Neural progenitor cell (in vitro differentiated cells): ENCODE measurements around the gene NCOA3. TPM values are rescaled to one million over a fixed set of nuclear protein-coding genes. Genes with fewer than 3 reads are reported as not detected.
A peak's percentile ranks its signal among the peaks of the same experiment; 100 is the strongest.

Experiments
- DNase-seq: peaks from one replicate; pipeline ENCODE4 v3.0.0-alpha.2; 2016; ENCODE audit warnings: low spot score
- H2AFZ ChIP-seq: fragments of 200-600 bp; sonication (generic); replicated peaks from 2 replicates; pipeline ENCODE4 v1.6.1; 2016; ENCODE audit warnings: antibody characterized with exemption
- H3F3A ChIP-seq: fragments of 200-600 bp; sonication (generic); 2 replicates; pipeline ENCODE4 v1.6.1; 2016; ENCODE audit warnings: antibody characterized with exemption, low read depth
- H3K27ac ChIP-seq: fragments of 200-600 bp; sonication (generic); 2 replicates; pipeline ENCODE4 v1.5.1; 2016; ENCODE audit warnings: mild to moderate bottlenecking
- H3K27me3 ChIP-seq: fragments of 200-600 bp; sonication (generic); 2 replicates; pipeline ENCODE4 v1.6.1; 2016; ENCODE audit warnings: mild to moderate bottlenecking, moderate library complexity
- H3K36me3 ChIP-seq: fragments of 200-600 bp; sonication (generic); 2 replicates; pipeline ENCODE4 v1.5.1; 2016
- H3K4me1 ChIP-seq: fragments of 200-600 bp; sonication (generic); 2 replicates; pipeline ENCODE4 v1.6.1; 2016; ENCODE audit warnings: mixed run types
- H3K4me2 ChIP-seq: fragments of 200-600 bp; sonication (generic); 2 replicates; pipeline ENCODE4 v1.6.1; 2016
- H3K4me3 ChIP-seq: fragments of 200-600 bp; sonication (generic); 2 replicates; pipeline ENCODE4 v1.5.1; 2016
- H3K79me2 ChIP-seq: fragments of 200-600 bp; sonication (generic); 2 replicates; pipeline ENCODE4 v1.6.1; 2016; ENCODE audit warnings: low read depth
- H3K9ac ChIP-seq: fragments of 200-600 bp; sonication (generic); 2 replicates; pipeline ENCODE4 v1.6.1; 2016
- H3K9me3 ChIP-seq: fragments of 200-600 bp; sonication (generic); 2 replicates; pipeline ENCODE4 v1.5.1; 2016; ENCODE audit warnings: low read depth
- H4K20me1 ChIP-seq: fragments of 200-600 bp; sonication (generic); 2 replicates; pipeline ENCODE4 v1.6.1; 2016; ENCODE audit warnings: low read depth
- H3K27ac Mint-ChIP-seq: 3 replicates; pipeline ENCODE4 v1.8.0; 2021; ENCODE audit warnings: mixed read lengths
- H3K27me3 Mint-ChIP-seq: 2 replicates; pipeline ENCODE4 v1.8.0; 2022; ENCODE audit warnings: low read depth, mild to moderate bottlenecking, inconsistent platforms, moderate library complexity, mixed read lengths; ENCODE audit not compliant: insufficient read depth
- H3K36me3 Mint-ChIP-seq: 3 replicates; pipeline ENCODE4 v1.8.0; 2021; ENCODE audit warnings: mixed read lengths
- H3K4me1 Mint-ChIP-seq: 3 replicates; pipeline ENCODE4 v1.8.0; 2021; ENCODE audit warnings: mixed read lengths
- H3K4me3 Mint-ChIP-seq: 3 replicates; pipeline ENCODE4 v1.8.0; 2021; ENCODE audit warnings: mild to moderate bottlenecking, moderate library complexity, mixed read lengths
- H3K9me3 Mint-ChIP-seq: 3 replicates; pipeline ENCODE4 v1.8.0; 2020; ENCODE audit warnings: mixed read lengths
- EZH2 ChIP-seq: fragments of 200-600 bp; sonication (generic); IDR thresholded peaks from 2 replicates; pipeline ENCODE4 v1.6.1; 2017; ENCODE audit warnings: antibody characterized with exemption, mild to moderate bottlenecking, moderate library complexity
- EZH2phosphoT487 ChIP-seq: fragments of 200-600 bp; sonication (generic); IDR thresholded peaks from 2 replicates; pipeline ENCODE4 v1.6.1; 2017; ENCODE audit warnings: antibody characterized with exemption
- total RNA-seq: library from RNA; depleted of rRNA; stranded (reverse); fragments of >200 nt; gene quantifications from 2 replicates; pipeline ENCODE4 v1.2.3, GENCODE V29; 2015; ENCODE audit warnings: low replicate concordance
- TF ChIP-seq, protein P1 (sequence below): fragments of 200-600 bp; sonication (generic); IDR thresholded peaks from 2 replicates; pipeline ENCODE4 v1.5.1; 2017; ENCODE audit warnings: antibody characterized with exemption, mild to moderate bottlenecking

The NCOA3 gene
- total RNA-seq, 1 donor from 2014 or later = 64.5 TPM

DNA sequence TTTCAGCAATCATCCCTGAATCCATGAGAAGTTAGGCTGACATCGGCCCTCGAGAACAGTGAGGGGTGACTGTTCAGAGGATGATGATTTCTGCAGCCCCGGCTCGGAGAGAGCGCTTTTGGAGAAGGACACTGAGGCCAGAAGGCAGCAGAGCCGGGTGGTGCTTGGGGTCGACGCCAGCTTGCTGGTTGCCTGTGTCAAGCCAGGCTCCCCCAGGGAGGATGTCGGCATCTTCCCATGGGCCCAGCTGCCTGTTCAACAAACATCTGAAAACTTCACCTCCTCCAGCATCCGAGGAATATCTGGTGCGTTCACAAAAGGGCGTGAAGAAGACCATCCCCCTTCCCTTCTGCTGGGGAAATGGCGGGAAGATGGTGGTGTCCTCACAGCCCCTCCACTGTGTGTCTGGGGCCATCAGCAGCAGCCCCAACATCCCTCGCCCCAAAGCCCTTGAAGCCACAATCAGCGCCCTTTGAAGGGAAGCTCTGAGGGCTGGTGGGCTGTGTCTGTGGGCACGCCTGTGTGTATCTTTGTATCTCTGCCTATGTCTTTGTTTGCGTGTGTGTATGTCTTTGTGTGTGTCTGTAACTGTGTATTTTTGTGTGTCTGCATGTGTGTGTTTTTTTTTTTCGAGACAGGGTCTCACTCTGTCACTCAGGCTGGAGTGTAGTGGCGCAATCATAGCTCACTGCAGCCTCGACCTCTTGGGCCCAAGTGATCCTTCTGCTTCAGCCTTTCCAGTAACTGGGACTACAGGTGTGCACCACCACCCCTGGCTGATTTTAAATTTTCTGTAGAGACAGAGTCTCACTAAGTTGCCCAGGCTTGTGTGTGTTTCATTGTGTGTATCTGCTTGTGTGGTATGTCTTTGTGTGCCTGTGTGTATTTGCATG is 185.7 kb downstream of the NCOA3 start:
- H3K36me3 Mint-ChIP-seq = no peaks in the 10 kb centered on the region
- H3K4me3 Mint-ChIP-seq = no peak overlapping the region
- H3K36me3 ChIP-seq = peaks cover 3% of the 10 kb centered on the region
- no peak overlapping the region for H3K9ac ChIP-seq
- no peaks in the 10 kb centered on the region for H3F3A ChIP-seq
- no peak overlapping the region for H3K4me3 ChIP-seq
- no peak for TF ChIP-seq EZH2
- TF ChIP-seq, protein P1, sequence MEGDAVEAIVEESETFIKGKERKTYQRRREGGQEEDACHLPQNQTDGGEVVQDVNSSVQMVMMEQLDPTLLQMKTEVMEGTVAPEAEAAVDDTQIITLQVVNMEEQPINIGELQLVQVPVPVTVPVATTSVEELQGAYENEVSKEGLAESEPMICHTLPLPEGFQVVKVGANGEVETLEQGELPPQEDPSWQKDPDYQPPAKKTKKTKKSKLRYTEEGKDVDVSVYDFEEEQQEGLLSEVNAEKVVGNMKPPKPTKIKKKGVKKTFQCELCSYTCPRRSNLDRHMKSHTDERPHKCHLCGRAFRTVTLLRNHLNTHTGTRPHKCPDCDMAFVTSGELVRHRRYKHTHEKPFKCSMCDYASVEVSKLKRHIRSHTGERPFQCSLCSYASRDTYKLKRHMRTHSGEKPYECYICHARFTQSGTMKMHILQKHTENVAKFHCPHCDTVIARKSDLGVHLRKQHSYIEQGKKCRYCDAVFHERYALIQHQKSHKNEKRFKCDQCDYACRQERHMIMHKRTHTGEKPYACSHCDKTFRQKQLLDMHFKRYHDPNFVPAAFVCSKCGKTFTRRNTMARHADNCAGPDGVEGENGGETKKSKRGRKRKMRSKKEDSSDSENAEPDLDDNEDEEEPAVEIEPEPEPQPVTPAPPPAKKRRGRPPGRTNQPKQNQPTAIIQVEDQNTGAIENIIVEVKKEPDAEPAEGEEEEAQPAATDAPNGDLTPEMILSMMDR = no peak
- TF ChIP-seq EZH2phosphoT487 = no peak
- peaks cover 13% of the 10 kb centered on the region for H3K27me3 Mint-ChIP-seq
- H3K27ac Mint-ChIP-seq = peak overlapping the region; percentile 12
- no peaks in the 10 kb centered on the region for H3K27me3 ChIP-seq
- H3K79me2 ChIP-seq = no peaks in the 10 kb centered on the region
- H3K9me3 Mint-ChIP-seq = no peaks in the 10 kb centered on the region
- H3K27ac ChIP-seq = no peak overlapping the region
- no peaks in the 10 kb centered on the region for H4K20me1 ChIP-seq
- no peak for DNase-seq
- no peak overlapping the region for H2AFZ ChIP-seq
- no peaks in the 10 kb centered on the region for H3K4me1 ChIP-seq
- H3K4me1 Mint-ChIP-seq = peaks cover 31% of the 10 kb centered on the region
- no peak overlapping the region for H3K4me2 ChIP-seq
- H3K9me3 ChIP-seq = peaks cover 16% of the 10 kb centered on the region

DNA sequence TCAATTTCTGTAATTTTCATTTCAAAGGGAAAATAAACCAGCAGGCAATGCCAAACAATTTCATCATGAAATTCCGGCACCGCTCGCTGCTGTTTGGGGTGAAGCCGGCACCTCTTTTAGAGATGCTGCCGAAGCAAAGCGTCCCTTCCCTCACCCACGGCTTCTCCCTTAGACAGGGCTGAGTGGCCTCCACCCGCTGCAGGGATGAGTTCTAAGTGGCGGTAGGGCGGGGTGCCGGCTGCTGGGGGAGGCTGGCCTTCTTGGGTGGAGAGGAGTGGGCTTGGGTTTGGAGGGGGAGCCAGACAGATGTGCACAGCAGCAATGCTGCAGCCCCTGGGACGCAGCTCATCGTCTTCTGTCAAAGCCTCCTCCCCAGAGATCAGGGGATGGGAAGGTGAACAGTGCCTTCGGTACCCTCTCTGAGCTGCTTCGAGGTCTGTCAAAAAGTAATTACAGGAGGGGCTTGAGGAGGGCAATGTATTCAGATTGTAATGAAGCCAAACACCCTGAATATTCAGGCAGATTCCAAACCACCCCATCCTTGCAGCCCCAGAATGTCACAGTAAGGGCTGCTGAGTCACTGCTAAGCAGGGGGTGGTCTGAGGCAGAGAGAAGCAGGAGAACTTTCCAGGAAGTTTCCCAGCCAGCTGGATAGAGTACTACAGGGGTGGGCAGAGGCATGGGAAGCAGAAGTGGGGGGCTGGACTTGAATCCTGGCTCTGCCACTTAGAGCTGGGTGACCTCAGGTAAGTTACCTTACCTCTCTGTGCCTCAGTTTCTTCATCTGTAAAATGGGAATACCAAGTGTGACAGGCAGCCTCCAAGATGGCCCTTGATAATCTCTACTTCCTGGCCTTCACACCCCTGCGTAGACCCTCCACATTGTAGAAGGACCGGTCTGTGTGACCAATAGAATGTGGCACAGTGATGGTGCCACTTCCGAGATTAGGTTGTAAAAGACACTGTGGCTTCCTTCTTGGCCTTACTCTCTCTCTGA is 187.0 kb downstream of the NCOA3 start:
- Mint-ChIP-seq H3K4me3 (no peak overlapping the region), H3K9me3 (no peaks in the 10 kb centered on the region), H3K27ac (no peak overlapping the region), H3K36me3 (no peaks in the 10 kb centered on the region), H3K4me1 (peaks cover 31% of the 10 kb centered on the region), H3K27me3 (peaks cover 13% of the 10 kb centered on the region)
- TF ChIP-seq, protein P1 = no peak
- TF ChIP-seq EZH2 = no peak
- TF ChIP-seq EZH2phosphoT487 = no peak
- H2AFZ ChIP-seq = no peak overlapping the region
- no peaks in the 10 kb centered on the region for H4K20me1 ChIP-seq
- H3K79me2 ChIP-seq = no peaks in the 10 kb centered on the region
- no peaks in the 10 kb centered on the region for H3K4me1 ChIP-seq
- H3K27ac ChIP-seq = no peak overlapping the region
- no peaks in the 10 kb centered on the region for H3K27me3 ChIP-seq
- no peak overlapping the region for H3K9ac ChIP-seq
- peaks cover 3% of the 10 kb centered on the region for H3K36me3 ChIP-seq
- H3K4me2 ChIP-seq = no peak overlapping the region
- no peaks in the 10 kb centered on the region for H3F3A ChIP-seq
- no peak for DNase-seq
- no peak overlapping the region for H3K4me3 ChIP-seq
- H3K9me3 ChIP-seq = peaks cover 19% of the 10 kb centered on the region

DNA sequence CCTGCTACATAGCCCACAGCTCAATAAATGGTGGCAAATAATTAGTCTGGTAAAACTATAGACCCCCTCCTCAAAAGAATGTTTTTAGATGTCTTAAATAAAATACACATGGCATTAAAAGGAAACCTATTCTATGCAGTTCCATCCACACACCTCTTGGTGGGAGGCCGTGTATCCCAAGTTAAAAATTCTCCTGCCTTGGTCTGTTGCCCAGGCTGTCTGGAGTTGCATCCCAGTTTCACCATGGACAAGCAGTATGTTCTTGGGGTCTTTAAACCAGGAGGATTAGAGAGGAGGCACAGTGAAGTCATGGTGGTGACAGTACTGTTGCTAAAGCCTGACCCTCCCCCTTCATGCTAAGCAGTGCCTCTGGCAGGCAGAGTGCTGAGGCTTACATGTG is 188.0 kb downstream of the NCOA3 start:
- no peak overlapping the region for H3K27ac Mint-ChIP-seq
- no peaks in the 10 kb centered on the region for H4K20me1 ChIP-seq
- H2AFZ ChIP-seq = no peak overlapping the region
- H3K4me2 ChIP-seq = no peak overlapping the region
- H3K27me3 ChIP-seq = no peaks in the 10 kb centered on the region
- DNase-seq = no peak
- no peaks in the 10 kb centered on the region for H3K79me2 ChIP-seq
- H3K27me3 Mint-ChIP-seq = peaks cover 13% of the 10 kb centered on the region
- H3K4me3 Mint-ChIP-seq = no peak overlapping the region
- peaks cover 19% of the 10 kb centered on the region for H3K9me3 ChIP-seq
- H3K9ac ChIP-seq = no peak overlapping the region
- peaks cover 3% of the 10 kb centered on the region for H3K36me3 ChIP-seq
- no peaks in the 10 kb centered on the region for H3F3A ChIP-seq
- H3K36me3 Mint-ChIP-seq = no peaks in the 10 kb centered on the region
- TF ChIP-seq EZH2 (no peak), EZH2phosphoT487 (no peak)
- TF ChIP-seq, protein P1 = no peak
- no peaks in the 10 kb centered on the region for H3K4me1 ChIP-seq
- no peak overlapping the region for H3K4me3 ChIP-seq
- H3K4me1 Mint-ChIP-seq = peaks cover 31% of the 10 kb centered on the region
- no peak overlapping the region for H3K27ac ChIP-seq
- no peaks in the 10 kb centered on the region for H3K9me3 Mint-ChIP-seq
